GM12872 (cell line): ENCODE measurements around the gene GRIA1.

Source experiments
- CTCF ChIP-seq: IDR thresholded peaks from 3 replicates; pipeline ENCODE4 v1.5.1; 2011; ENCODE audit warnings: low read depth, mild to moderate bottlenecking, low read length, moderate library complexity; ENCODE audit not compliant: insufficient read depth

GRIA1 gene

GRCh38 chr5:153636670-153637451, 146.4 kb downstream of the GRIA1 start:
- TF ChIP-seq CTCF = no peak

DNA sequence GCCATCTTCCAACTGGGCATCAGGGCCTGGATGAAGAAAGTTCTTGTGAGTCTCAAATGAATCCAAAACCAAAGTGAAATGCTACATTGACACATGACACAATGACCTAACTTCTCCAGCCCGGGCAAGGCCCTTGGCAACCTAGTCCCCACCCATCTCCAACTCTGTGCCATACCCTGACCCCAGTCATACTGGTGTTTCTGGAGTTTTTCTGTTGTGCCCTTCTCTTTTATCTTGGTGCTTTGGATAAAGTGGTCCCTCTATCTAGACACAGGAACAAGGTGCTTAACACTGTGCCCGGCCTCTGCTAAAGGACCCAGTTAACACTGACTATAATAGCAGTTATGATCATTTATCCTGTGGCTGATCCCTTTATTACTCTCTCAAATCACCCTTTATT, 149.8 kb downstream of the GRIA1 start:
- TF ChIP-seq CTCF = no peak

DNA sequence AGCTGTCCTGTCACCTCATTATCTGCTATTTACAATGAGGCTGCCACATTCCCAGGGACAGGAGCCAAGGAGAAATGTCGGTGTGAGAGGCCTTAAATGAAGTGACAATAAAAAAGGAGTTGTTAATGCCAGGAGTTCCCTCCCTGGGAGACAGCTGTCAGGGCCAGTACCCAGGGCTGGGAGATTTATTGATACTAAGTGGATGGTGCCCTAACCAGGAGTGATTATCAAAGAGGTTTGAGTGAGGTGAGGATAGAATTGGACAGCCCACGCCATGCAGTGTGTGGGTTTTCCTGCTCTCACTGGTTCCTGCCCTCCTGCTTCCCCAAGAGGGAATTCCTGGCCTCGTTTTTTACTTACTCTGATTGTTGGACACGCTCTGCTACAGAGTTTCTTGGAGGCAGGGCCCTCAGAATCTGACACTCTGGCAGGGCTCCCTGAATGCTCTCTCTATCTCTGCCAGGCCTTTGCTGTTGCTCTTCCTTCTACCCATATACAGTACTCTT, 150.8 kb downstream of the GRIA1 start:
- TF ChIP-seq CTCF = no peak

DNA sequence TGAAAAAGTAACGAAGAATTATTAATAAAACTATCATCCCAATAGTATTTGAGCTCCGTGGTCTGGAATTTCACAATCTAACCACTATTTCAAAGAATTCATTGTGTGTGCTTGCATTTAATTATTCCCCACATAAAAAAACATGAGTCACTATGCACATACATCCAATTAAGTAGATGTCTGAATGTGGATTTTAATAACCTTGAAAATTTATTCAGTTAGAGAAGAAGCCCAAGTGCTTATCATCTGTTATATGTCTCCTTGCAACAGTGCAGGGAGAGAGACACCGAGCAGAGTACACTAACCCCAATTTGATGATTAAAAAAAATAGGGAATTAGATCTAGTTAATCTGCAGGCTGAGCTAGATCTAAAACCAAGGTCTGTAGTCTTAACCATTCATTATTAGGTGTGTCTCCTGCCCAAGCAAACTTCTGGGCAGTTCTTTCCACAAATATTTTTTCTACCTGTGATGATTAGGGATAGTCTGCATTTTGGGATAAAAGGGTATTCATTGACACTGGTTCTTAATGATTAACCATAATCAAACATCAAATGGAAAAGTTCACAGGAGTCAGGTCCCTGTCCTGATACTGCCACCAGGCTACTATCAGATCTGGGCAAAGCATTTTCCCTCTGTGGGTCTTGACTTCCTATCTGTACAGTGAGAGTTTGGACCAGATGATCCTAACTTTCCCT, 164.2 kb downstream of the GRIA1 start:
- TF ChIP-seq CTCF = no peak

DNA sequence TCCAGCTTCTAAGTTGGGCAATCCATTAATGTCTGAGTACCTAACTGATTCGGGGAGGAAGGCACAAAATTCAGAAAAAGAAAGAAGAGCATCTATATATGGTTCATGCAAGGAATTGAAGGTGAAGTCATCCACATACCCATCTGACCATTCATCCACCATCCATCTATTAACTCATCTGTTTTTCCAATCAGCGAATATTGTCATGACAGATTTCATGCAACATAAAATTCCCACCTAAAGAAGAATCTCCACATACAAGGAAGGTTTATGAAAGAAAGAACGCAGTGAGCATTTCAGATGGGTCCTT, 164.7 kb downstream of the GRIA1 start:
- TF ChIP-seq CTCF = no peak

DNA sequence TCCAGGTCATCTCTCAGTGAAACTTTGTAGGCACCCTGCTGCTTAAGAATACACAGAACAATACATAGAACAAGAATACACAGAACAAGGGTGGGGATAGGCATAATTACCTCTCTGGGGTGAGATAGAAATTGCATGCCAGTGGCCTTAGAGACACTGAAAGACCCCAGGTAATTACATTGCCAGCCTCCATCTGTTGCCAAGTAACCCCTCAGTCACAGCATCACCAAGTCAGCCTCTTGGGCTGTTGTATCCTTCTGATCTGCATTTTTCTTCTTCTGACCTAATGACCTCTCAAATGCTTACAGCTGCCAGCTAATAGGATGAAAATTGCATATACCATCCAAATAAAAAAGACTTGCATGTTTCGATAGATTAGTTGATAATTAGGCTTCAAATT, 167.7 kb downstream of the GRIA1 start:
- TF ChIP-seq CTCF = no peak

- no peak for TF ChIP-seq CTCF
These were observed 168.1 kb downstream of the GRIA1 start for GRCh38 chr5:153658606-153659005.
